HL-60 (cell line): ENCODE results near the gene HTT-AS.
"Not testable (repeated sequence)": the region's sequence is repeated elsewhere in the genome, so short reads cannot be mapped to it uniquely, and the experiment has no call there.

Experiments
- CTCF ChIP-seq: IDR thresholded peaks from one replicate; pipeline ENCODE4 v1.5.1; 2011; ENCODE audit warnings: low read length, control low read depth, inconsistent platforms; ENCODE audit not compliant: insufficient read depth
- GABPA ChIP-seq: IDR thresholded peaks from 2 replicates; pipeline ENCODE4 v1.6.1; 2012; ENCODE audit warnings: low read depth
- POLR2AphosphoS5 ChIP-seq: IDR thresholded peaks from 2 replicates; pipeline ENCODE4 v1.6.1; 2012; ENCODE audit warnings: low read depth
- REST ChIP-seq: IDR thresholded peaks from 2 replicates; pipeline ENCODE4 v1.6.1; 2012; ENCODE audit warnings: low read depth; ENCODE audit not compliant: insufficient replicate concordance
- SPI1 ChIP-seq: IDR thresholded peaks from 2 replicates; pipeline ENCODE4 v1.6.1; 2012; ENCODE audit warnings: low read depth, mild to moderate bottlenecking, borderline replicate concordance

- not testable (repeated sequence) for TF ChIP-seq CTCF, POLR2AphosphoS5, REST, GABPA, SPI1
Measured at GRCh38 chr4:3094701-3095100, 20.4 kb upstream of the HTT-AS start.
